KOPT-K1 (cell line): ENCODE results near the gene RIMS3.

ENCODE experiments used
- H3K27ac ChIP-seq: fragments of 200-600 bp; sonication (generic); 2 replicates; pipeline ENCODE4 v1.5.1; 2016; ENCODE audit warnings: antibody characterized with exemption, mild to moderate bottlenecking, low read depth, low read length; ENCODE audit not compliant: poor library complexity, severe bottlenecking
- H3K36me3 ChIP-seq: fragments of 200-600 bp; sonication (generic); 2 replicates; pipeline ENCODE4 v1.5.1; 2017; ENCODE audit warnings: antibody characterized with exemption, mild to moderate bottlenecking, low read length, moderate library complexity; ENCODE audit not compliant: insufficient read depth
- H3K9me3 ChIP-seq: fragments of 200-600 bp; sonication (generic); 2 replicates; pipeline ENCODE4 v1.5.1; 2017; ENCODE audit warnings: antibody characterized with exemption, low read length, mild to moderate bottlenecking; ENCODE audit not compliant: insufficient read depth, poor library complexity, severe bottlenecking

The RIMS3 gene

DNA sequence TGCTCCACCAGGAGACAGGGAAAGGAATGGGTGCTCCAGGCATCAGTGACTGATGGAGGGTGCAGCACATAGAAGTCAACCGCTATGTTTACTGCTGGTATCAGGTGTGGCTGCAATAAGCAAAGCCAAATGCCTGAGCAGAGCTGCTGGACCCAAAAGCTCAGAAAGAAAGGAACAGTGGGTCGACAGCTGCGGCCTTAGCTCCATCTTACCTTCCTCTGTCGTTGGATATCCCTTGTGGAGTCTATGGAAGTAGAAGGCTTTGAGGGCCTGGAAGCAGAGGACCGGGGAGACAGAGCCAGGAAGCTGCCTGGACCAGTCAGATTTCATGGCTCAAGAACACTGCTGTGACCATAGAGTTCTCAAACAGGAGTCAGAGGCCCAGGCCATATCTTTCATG, 45.3 kb downstream of the RIMS3 start:
- Histone ChIP-seq H3K36me3 (no peaks in the 10 kb centered on the region), H3K27ac (no peak overlapping the region), H3K9me3 (no peaks in the 10 kb centered on the region)

GRCh38 chr1:40618108-40618507, 47.4 kb downstream of the RIMS3 start:
- Histone ChIP-seq H3K9me3 (no peaks in the 10 kb centered on the region), H3K36me3 (no peaks in the 10 kb centered on the region), H3K27ac (no peak overlapping the region)

GRCh38 chr1:40612345-40612831, 53.1 kb downstream of the RIMS3 start:
- Histone ChIP-seq H3K27ac (no peak overlapping the region), H3K9me3 (no peaks in the 10 kb centered on the region), H3K36me3 (no peaks in the 10 kb centered on the region)

DNA sequence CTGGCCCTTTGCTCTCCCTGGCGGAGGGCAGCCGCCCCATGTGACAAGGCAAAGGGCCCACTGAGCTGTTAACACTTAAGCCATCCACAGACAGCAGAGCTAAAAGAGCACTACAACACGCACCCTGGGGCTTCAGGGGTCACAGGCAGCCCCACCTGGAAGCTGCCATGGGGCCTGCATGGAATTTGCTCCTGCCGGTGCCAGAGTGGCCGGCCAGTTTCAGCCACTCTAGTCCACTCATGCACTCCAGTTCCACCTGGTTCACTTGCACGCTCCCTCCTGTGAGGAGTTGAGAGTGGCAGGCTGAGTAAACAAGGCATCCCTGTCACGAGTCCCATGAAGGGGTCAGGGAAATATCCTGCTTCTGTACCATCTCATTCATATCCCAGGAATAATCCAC, 55.3 kb downstream of the RIMS3 start:
- Histone ChIP-seq H3K9me3 (no peaks in the 10 kb centered on the region), H3K36me3 (no peaks in the 10 kb centered on the region), H3K27ac (no peak overlapping the region)

DNA sequence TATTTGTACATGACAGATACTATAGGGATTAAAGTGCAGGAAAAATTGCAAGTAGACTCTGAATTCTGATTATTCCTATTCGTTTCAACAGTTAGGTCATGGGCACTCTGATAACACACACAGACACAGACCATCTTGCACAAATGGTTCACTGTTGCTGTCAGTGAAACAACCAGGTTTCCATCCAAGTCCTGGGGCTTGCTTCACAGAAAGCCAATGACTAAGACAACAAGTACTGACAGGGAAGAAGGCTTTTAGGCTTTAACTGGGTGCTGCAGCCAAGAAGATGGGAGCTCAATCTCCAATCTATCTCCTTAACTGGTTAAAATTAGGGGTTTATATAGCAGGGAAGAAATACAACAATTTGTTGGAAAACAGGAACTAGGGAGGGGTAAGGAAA, 57.6 kb downstream of the RIMS3 start:
- H3K27ac ChIP-seq: no peak overlapping the region
- no peaks in the 10 kb centered on the region for H3K36me3 ChIP-seq

GRCh38 chr1:40606978-40607377, 58.5 kb downstream of the RIMS3 start:
- Histone ChIP-seq H3K27ac (no peak overlapping the region), H3K36me3 (no peaks in the 10 kb centered on the region), H3K9me3 (no peaks in the 10 kb centered on the region)

More for the DNA sequence above, 57.6 kb downstream of the RIMS3 start:
- H3K9me3 ChIP-seq: no peaks in the 10 kb centered on the region

DNA sequence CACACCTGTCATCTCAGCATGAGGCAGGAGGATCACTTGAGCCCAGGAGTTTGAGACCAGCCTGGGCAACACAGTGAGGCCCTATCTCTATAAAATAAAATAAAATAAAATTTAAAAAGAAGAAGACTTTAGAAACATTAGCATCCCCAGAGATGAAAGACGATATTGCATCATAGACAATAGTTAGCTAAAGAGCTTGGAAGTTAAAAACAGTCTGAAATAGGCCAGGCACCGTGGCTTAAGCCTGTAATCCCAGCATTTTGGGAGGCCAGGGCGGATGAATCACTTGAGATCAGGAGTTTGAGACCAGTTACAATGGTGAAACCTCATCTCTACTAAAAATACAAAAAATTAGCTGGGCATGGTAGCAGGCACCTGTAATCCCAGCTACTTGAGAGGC, 59.3 kb downstream of the RIMS3 start:
- Histone ChIP-seq H3K9me3 (no peaks in the 10 kb centered on the region), H3K27ac (no peak overlapping the region), H3K36me3 (no peaks in the 10 kb centered on the region)

DNA sequence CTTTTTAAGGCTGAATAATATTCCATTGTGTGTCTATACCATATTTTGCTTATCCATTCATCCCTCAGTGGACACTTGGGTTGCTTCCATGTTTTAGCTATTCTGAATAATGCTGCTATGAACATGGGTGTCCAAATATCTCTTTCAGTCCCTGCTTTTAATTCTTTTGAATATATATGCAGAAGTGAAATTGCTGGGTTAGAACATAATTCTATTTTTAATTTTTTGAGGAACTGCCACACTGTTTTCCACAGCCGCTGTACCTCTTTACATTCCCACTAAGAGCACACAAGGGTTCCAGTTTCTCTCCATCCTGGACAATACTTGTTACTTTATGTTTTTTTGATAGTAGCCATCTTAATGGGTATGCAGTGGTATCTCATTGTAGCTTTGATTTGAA, 65.6 kb downstream of the RIMS3 start:
- Histone ChIP-seq H3K36me3 (no peaks in the 10 kb centered on the region), H3K9me3 (no peaks in the 10 kb centered on the region), H3K27ac (no peak overlapping the region)

DNA sequence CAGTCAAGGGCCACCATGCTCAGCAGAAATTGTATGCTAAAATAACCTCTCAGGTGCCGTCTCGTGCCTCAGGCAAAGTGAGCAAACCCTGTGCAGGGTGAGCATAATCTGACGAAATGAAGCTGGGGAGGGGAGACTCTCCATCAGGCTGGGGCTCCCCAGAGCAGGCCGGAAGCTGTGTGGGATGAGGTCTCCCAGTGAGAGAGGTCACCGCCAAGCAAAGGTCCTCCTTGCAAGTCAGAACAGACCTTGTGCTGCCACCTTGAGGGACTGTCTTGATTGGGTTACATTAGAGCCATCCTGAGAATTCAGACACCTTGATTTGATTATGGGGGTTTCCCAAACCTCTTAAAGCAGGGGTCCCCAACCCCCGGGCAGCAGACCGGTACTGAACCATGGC, 69.9 kb downstream of the RIMS3 start:
- Histone ChIP-seq H3K36me3 (no peaks in the 10 kb centered on the region), H3K27ac (no peak overlapping the region), H3K9me3 (no peaks in the 10 kb centered on the region)

DNA sequence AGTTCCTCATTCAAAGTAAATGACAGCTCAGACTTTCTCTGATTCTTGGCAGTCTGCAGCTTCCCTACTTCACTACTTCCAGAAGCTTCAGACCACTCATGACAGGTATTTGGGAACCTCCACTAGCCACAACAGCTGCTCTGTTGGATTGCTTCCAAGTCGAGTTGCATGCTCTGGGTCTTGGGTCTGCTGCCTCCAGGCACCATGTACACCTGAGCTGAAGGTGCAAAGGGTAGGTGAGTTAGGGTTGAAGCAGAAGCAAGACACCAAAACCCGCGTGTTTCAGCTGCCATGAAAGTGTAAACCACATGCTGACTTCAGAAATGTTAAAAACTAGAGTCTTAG, 71.3 kb downstream of the RIMS3 start:
- H3K36me3 ChIP-seq: no peaks in the 10 kb centered on the region
- H3K27ac ChIP-seq: no peak overlapping the region
- H3K9me3 ChIP-seq: no peaks in the 10 kb centered on the region

DNA sequence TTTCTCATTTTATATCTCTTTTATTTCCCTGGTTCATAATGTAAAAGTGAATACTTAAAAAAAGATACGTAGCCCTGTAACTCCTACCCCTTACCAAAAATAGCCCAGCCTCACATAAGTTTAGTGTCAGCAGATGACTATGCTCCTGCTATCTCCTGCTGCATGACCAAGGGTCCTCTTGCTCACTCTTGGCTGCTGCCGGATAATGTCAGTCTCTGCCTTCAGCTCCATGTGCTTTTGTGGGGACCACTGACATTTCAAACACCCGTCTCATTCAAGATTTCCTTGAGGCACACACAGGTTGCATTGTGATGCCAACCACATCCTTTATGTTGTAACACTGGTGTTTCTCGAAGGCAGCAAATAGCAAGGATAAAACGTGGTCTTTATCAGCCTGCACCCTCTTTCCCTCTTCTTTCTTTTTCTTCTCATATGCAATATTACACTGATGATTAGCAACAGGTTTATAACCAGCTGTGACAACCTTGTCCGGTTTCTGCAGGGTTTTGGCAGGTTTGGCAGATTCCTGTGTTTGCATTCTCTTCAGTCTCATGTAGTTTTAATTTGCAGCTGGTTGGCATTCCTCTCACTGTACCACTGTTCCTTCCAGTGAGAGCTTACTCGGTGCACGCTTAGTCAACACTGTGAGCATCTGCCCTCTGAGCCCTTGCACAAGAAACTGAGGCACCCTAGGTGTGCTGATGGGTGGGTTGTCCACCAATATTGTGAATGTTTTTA, 71.9 kb downstream of the RIMS3 start:
- H3K27ac ChIP-seq: no peak overlapping the region
- no peaks in the 10 kb centered on the region for H3K36me3 ChIP-seq

GRCh38 chr1:40592107-40592803, 73.2 kb downstream of the RIMS3 start:
- no peaks in the 10 kb centered on the region for H3K36me3 ChIP-seq
- no peak overlapping the region for H3K27ac ChIP-seq
- no peaks in the 10 kb centered on the region for H3K9me3 ChIP-seq

More for the DNA sequence above, 71.9 kb downstream of the RIMS3 start:
- no peaks in the 10 kb centered on the region for H3K9me3 ChIP-seq

DNA sequence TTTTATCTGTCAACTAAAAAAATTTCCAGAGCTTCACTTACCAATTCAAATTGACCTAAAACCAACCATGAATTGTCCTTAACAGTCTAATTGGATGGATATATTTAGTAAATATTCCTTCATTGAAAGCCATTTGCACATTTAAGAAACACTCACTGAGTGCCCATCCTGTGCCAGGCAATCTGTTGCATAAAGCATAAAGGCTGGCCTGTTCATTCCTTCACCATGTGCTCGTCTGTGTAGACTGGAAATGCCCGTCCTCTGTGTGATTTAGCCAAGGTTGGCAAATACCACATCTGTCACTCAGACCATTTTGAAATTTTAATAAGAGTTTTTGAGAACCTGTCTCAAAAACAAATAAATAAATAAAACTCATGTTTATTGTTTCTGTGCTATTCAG, 76.9 kb downstream of the RIMS3 start:
- H3K27ac ChIP-seq: no peak overlapping the region

GRCh38 chr1:40583980-40584379, 81.5 kb downstream of the RIMS3 start:
- H3K36me3 ChIP-seq: no peaks in the 10 kb centered on the region
- H3K27ac ChIP-seq: no peak overlapping the region
- H3K9me3 ChIP-seq: no peaks in the 10 kb centered on the region

More for the DNA sequence above, 76.9 kb downstream of the RIMS3 start:
- no peaks in the 10 kb centered on the region for H3K9me3 ChIP-seq
- no peaks in the 10 kb centered on the region for H3K36me3 ChIP-seq

- no peaks in the 10 kb centered on the region for H3K9me3 ChIP-seq
These were observed 83.4 kb downstream of the RIMS3 start for GRCh38 chr1:40582116-40582515.

GRCh38 chr1:40575336-40575735, 90.1 kb downstream of the RIMS3 start:
- no peaks in the 10 kb centered on the region for H3K9me3 ChIP-seq
- no peak overlapping the region for H3K27ac ChIP-seq
- H3K36me3 ChIP-seq: no peaks in the 10 kb centered on the region

More at GRCh38 chr1:40582116-40582515, 83.4 kb downstream of the RIMS3 start:
- Histone ChIP-seq H3K27ac (no peak overlapping the region), H3K36me3 (no peaks in the 10 kb centered on the region)
